ENCODE measurements around the gene CLSTN2. TPM values are rescaled to one million over a fixed set of nuclear protein-coding genes. Genes with fewer than 3 reads are reported as not detected.

CLSTN2 gene
- total and polyA plus RNA-seq, 2 of the 4 experiments (the other 2 are of a cell fraction) = under 0.01 to 0.07 TPM

DNA sequence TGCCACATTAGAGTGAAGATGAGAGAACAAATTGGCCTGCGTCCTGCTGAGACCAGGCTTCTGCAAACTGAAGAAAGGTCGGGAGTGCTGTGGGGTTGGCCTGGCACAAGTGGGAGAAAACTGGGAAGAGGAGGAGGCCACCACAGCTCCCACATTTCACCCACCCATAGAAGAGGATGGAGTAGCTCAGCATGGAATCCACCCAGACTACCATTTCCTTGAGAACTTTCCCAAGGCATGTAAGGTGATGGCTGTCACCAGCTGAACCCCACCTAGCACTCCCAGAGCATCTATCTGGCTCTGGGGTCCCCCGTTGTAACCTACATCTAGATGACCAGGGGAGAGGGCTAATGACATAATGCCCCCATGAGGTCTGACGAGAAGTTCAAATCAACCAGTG, 622.5 kb downstream of the CLSTN2 start:
- dilution Hi-C loops (cut with HindIII; ENCODE audit: low sequenced_read_pairs, unreplicated experiment) = no loop called here
- H2AFZ ChIP-seq (replicated peaks; ENCODE audit: low read length, poor library complexity) = no peak overlapping the region
- H3K4ac ChIP-seq (ENCODE audit: low read depth, low read length) = no peak overlapping the region
- H4K91ac ChIP-seq (ENCODE audit: insufficient read depth, low read depth, low read length) = no peak overlapping the region
- H4K20me1 ChIP-seq (ENCODE audit: insufficient read depth, low read length) = no peaks in the 10 kb centered on the region
- H3K27ac ChIP-seq (ENCODE audit: insufficient read depth, low read length) = no peak overlapping the region
- no peak overlapping the region for H3K18ac ChIP-seq (ENCODE audit: low read depth, low read length)
- no TSS peak for BruUV-seq (replicated peaks)
- no peaks in the 10 kb centered on the region for H3K36me3 ChIP-seq (ENCODE audit: control insufficient read depth, insufficient read depth, low read length)
- no peak overlapping the region for H2AK5ac ChIP-seq (ENCODE audit: low read depth, low read length)
- DNase-seq (no peak), ATAC-seq (ENCODE audit: low read depth) (no peak)
- WGBS, 2 experiments (ENCODE audit: extremely low coverage in 2 of 2, insufficient read length in 1 of 2) = no CpG with 5 or more reads among the region's 4 CpGs
- H3K9ac ChIP-seq (ENCODE audit: low read depth, low read length) = no peak overlapping the region
- no peak overlapping the region for H2BK20ac ChIP-seq (ENCODE audit: low read depth, low read length)
- H3K9me3 ChIP-seq (ENCODE audit: control insufficient read depth, insufficient read depth, low read length) = peaks cover 9% of the 10 kb centered on the region; the same call in 1 of the 2 replicates
- intact Hi-C loops (cut with micrococcal nuclease) = no loop called here
- H3K14ac ChIP-seq (replicated peaks; ENCODE audit: low read depth, low read length) = no peak overlapping the region
- H3K4me2 ChIP-seq (ENCODE audit: low read depth, low read length) = no peak overlapping the region
- no peak overlapping the region for H2BK120ac ChIP-seq (ENCODE audit: low read depth, low read length)
- H3K79me1 ChIP-seq (ENCODE audit: low read depth in 1 of 2, low read length in 2 of 2) = no peaks in the 10 kb centered on the region
- POLR2A ChIA-PET (ENCODE audit: unreplicated experiment) = no interaction called here
- no peak overlapping the region for H4K5ac ChIP-seq (ENCODE audit: low read depth, low read length)
- H4K8ac ChIP-seq (ENCODE audit: low read depth in 2 of 2, low read length in 2 of 2) = no peak overlapping the region
- no peak overlapping the region for H2BK5ac ChIP-seq (ENCODE audit: low read depth, low read length, poor library complexity, severe bottlenecking)
- in situ Hi-C loops (cut with MboI; ENCODE audit: low sequenced_read_pairs) = no loop called here
- no peaks in the 10 kb centered on the region for H3K4me1 ChIP-seq (ENCODE audit: control insufficient read depth, insufficient read depth, low read length)
- no peak overlapping the region for H3K4me3 ChIP-seq (ENCODE audit: insufficient read depth, low read depth, low read length)
- no peak overlapping the region for H3K56ac ChIP-seq (ENCODE audit: extremely low read depth, insufficient read depth, low read length)
- no peak overlapping the region for H2AK9ac ChIP-seq (replicated peaks; ENCODE audit: low read depth, low read length, poor library complexity)
- H3K23ac ChIP-seq (ENCODE audit: low read depth, low read length) = no peak overlapping the region
- H3K9me1 ChIP-seq (ENCODE audit: insufficient read depth, low read length) = no peaks in the 10 kb centered on the region
- no peaks in the 10 kb centered on the region for H3K27me3 ChIP-seq (ENCODE audit: control insufficient read depth, insufficient read depth, low read length)
- no peak overlapping the region for H2BK15ac ChIP-seq (ENCODE audit: low read depth, low read length)
- no peak for TF ChIP-seq RCOR1 (IDR thresholded peaks at IDR 0.05; ENCODE audit: insufficient replicate concordance, low read length)
- TF ChIP-seq CHD1 (IDR thresholded peaks at IDR 0.05; ENCODE audit: low read depth, low read length) = no peak
- TF ChIP-seq, protein P1, sequence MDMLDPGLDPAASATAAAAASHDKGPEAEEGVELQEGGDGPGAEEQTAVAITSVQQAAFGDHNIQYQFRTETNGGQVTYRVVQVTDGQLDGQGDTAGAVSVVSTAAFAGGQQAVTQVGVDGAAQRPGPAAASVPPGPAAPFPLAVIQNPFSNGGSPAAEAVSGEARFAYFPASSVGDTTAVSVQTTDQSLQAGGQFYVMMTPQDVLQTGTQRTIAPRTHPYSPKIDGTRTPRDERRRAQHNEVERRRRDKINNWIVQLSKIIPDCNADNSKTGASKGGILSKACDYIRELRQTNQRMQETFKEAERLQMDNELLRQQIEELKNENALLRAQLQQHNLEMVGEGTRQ (IDR thresholded peaks at IDR 0.05; ENCODE audit: low read depth, low read length) = no peak
- TF ChIP-seq POLR2A (IDR thresholded peaks at IDR 0.05; ENCODE audit: low read depth, low read length) = no peak
- no peak for TF ChIP-seq NFE2L2 (IDR thresholded peaks at IDR 0.05; ENCODE audit: low read depth, low read length)
- CTCF ChIA-PET = no interaction called here

All from IMR-90 (cell line).